Effector memory CD4-positive, alpha-beta T cell (primary cell): ENCODE data around the gene PSMD2.

Experiments
- DNase-seq, 3 donors: peaks; one replicate each; pipeline ENCODE4 v3.0.0-alpha.2; 2020
- H3K27ac ChIP-seq: 2 replicates; pipeline ENCODE4 v1.7.0; 2013; ENCODE audit warnings: mild to moderate bottlenecking, low read length, moderate library complexity; ENCODE audit not compliant: insufficient read depth, poor library complexity, severe bottlenecking
- H3K27me3 ChIP-seq: replicated peaks from 2 replicates; pipeline ENCODE4 v1.7.0; 2013; ENCODE audit warnings: mild to moderate bottlenecking, low read length; ENCODE audit not compliant: insufficient read depth, control insufficient read depth, poor library complexity, severe bottlenecking
- H3K36me3 ChIP-seq: 2 replicates; pipeline ENCODE4 v1.7.0; 2013; ENCODE audit warnings: mild to moderate bottlenecking, low read length, moderate library complexity; ENCODE audit not compliant: control insufficient read depth, insufficient read depth
- H3K4me1 ChIP-seq: 2 replicates; pipeline ENCODE4 v1.7.0; 2013; ENCODE audit warnings: low read length, mild to moderate bottlenecking; ENCODE audit not compliant: control insufficient read depth, insufficient read depth, poor library complexity, severe bottlenecking
- H3K4me3 ChIP-seq: 2 replicates; pipeline ENCODE4 v1.7.0; 2013; ENCODE audit warnings: low read length, low read depth, mild to moderate bottlenecking; ENCODE audit not compliant: insufficient read depth, poor library complexity, severe bottlenecking
- H3K9me3 ChIP-seq: 2 replicates; pipeline ENCODE4 v1.7.0; 2013; ENCODE audit warnings: mild to moderate bottlenecking, low read length, moderate library complexity; ENCODE audit not compliant: control insufficient read depth

Gene PSMD2

GRCh38 chr3:184282941-184283340 is 16.1 kb upstream of the PSMD2 start:
- no peak for DNase-seq
- Histone ChIP-seq H3K27me3 (no peaks in the 10 kb centered on the region), H3K4me1 (no peaks in the 10 kb centered on the region)

GRCh38 chr3:184283681-184284080 is 15.4 kb upstream of the PSMD2 start:
- H3K9me3 ChIP-seq: no peaks in the 10 kb centered on the region
- H3K4me1 ChIP-seq: no peaks in the 10 kb centered on the region
- no peak for DNase-seq
- H3K4me3 ChIP-seq: no peak overlapping the region
- H3K27ac ChIP-seq: no peak overlapping the region
- H3K36me3 ChIP-seq: no peaks in the 10 kb centered on the region
- peaks cover 1% of the 10 kb centered on the region for H3K27me3 ChIP-seq

More at GRCh38 chr3:184282941-184283340, 16.1 kb upstream of the PSMD2 start:
- Histone ChIP-seq H3K9me3 (no peaks in the 10 kb centered on the region), H3K36me3 (no peaks in the 10 kb centered on the region), H3K4me3 (no peak overlapping the region), H3K27ac (no peak overlapping the region)

GRCh38 chr3:184284696-184285095 is 14.3 kb upstream of the PSMD2 start:
- H3K4me3 ChIP-seq: no peak overlapping the region
- no peaks in the 10 kb centered on the region for H3K36me3 ChIP-seq
- no peak overlapping the region for H3K27ac ChIP-seq
- H3K9me3 ChIP-seq: no peaks in the 10 kb centered on the region
- DNase-seq: no peak
- no peaks in the 10 kb centered on the region for H3K4me1 ChIP-seq
- H3K27me3 ChIP-seq: peaks cover 3% of the 10 kb centered on the region

- H3K36me3 ChIP-seq: no peaks in the 10 kb centered on the region
- peaks cover 3% of the 10 kb centered on the region for H3K27me3 ChIP-seq
- peak; percentile 8 to 36 (median 24) for DNase-seq
- H3K4me1 ChIP-seq: no peaks in the 10 kb centered on the region
- H3K9me3 ChIP-seq: no peaks in the 10 kb centered on the region
- no peak overlapping the region for H3K27ac ChIP-seq
- H3K4me3 ChIP-seq: no peak overlapping the region
These were observed 9.6 kb upstream of the PSMD2 start for GRCh38 chr3:184289426-184289938.

- Histone ChIP-seq H3K9me3 (no peaks in the 10 kb centered on the region), H3K4me1 (no peaks in the 10 kb centered on the region), H3K36me3 (no peaks in the 10 kb centered on the region), H3K4me3 (no peak overlapping the region), H3K27ac (no peak overlapping the region), H3K27me3 (peaks cover 3% of the 10 kb centered on the region)
- no peak for DNase-seq
These were observed 8.7 kb upstream of the PSMD2 start for GRCh38 chr3:184290331-184290730.

- Histone ChIP-seq H3K9me3 (no peaks in the 10 kb centered on the region), H3K4me3 (no peak overlapping the region), H3K27ac (no peak overlapping the region), H3K4me1 (no peaks in the 10 kb centered on the region), H3K36me3 (no peaks in the 10 kb centered on the region), H3K27me3 (peaks cover 3% of the 10 kb centered on the region)
- DNase-seq: no peak
These were observed 7.8 kb upstream of the PSMD2 start for GRCh38 chr3:184291044-184291737.

GRCh38 chr3:184291738-184292445 is 7.1 kb upstream of the PSMD2 start:
- Histone ChIP-seq H3K4me3 (no peak overlapping the region), H3K36me3 (no peaks in the 10 kb centered on the region), H3K9me3 (no peaks in the 10 kb centered on the region), H3K4me1 (no peaks in the 10 kb centered on the region), H3K27me3 (peaks cover 3% of the 10 kb centered on the region), H3K27ac (no peak overlapping the region)
- DNase-seq: no peak

- Histone ChIP-seq H3K27me3 (no peaks in the 10 kb centered on the region), H3K4me3 (no peak overlapping the region), H3K9me3 (no peaks in the 10 kb centered on the region), H3K4me1 (peaks cover 6% of the 10 kb centered on the region), H3K36me3 (peaks cover 4% of the 10 kb centered on the region), H3K27ac (no peak overlapping the region)
- DNase-seq: no peak
These were observed 3.3 kb upstream of the PSMD2 start for GRCh38 chr3:184295771-184296170.

- DNase-seq: no peak
- Histone ChIP-seq H3K27ac (no peak overlapping the region), H3K4me1 (peaks cover 6% of the 10 kb centered on the region), H3K9me3 (no peaks in the 10 kb centered on the region), H3K27me3 (no peaks in the 10 kb centered on the region), H3K4me3 (no peak overlapping the region), H3K36me3 (peaks cover 10% of the 10 kb centered on the region)
These were observed 2.4 kb upstream of the PSMD2 start for GRCh38 chr3:184296616-184297015.
